Central memory CD8-positive, alpha-beta T cell (primary cell): ENCODE results near the gene FAM186B.

ENCODE experiments used
- ATAC-seq: fragments of 150-1000 bp; cut with Tn5 transposase; replicated peaks from 2 replicates; pipeline ENCODE4 v1.10.0; 2022; ENCODE audit warnings: mild to moderate bottlenecking, moderate FRiP score, moderate number of reproducible peaks; ENCODE audit not compliant: poor library complexity, severe bottlenecking; ENCODE audit errors: extremely low read depth
- DNase-seq, 2 donors: peaks; one replicate each; pipeline ENCODE4 v3.0.0; 2021; ENCODE audit warnings: low spot score in 2 of 2
- H3K27ac Mint-ChIP-seq: one replicate; pipeline ENCODE4 v1.8.0; 2022; ENCODE audit warnings: low read depth, mild to moderate bottlenecking, moderate library complexity, mixed read lengths
- H3K27me3 Mint-ChIP-seq: one replicate; pipeline ENCODE4 v1.8.0; 2022; ENCODE audit warnings: mixed read lengths
- H3K36me3 Mint-ChIP-seq: one replicate; pipeline ENCODE4 v1.8.0; 2022; ENCODE audit warnings: mild to moderate bottlenecking, moderate library complexity, mixed read lengths; ENCODE audit not compliant: insufficient read depth
- H3K4me1 Mint-ChIP-seq: one replicate; pipeline ENCODE4 v1.8.0; 2022; ENCODE audit warnings: mixed read lengths
- H3K4me3 Mint-ChIP-seq: one replicate; pipeline ENCODE4 v1.8.0; 2022; ENCODE audit warnings: mild to moderate bottlenecking, moderate library complexity, mixed read lengths
- H3K9me3 Mint-ChIP-seq: one replicate; pipeline ENCODE4 v1.8.0; 2022; ENCODE audit warnings: mixed read lengths

FAM186B gene

GRCh38 chr12:49556391-49557186 lies 48.9 kb downstream of the FAM186B start:
- H3K36me3 Mint-ChIP-seq = peaks cover 21% of the 10 kb centered on the region
- H3K4me1 Mint-ChIP-seq = peaks cover 6% of the 10 kb centered on the region
- H3K4me3 Mint-ChIP-seq = no peak overlapping the region

GRCh38 chr12:49555631-49556390 lies 49.6 kb downstream of the FAM186B start:
- peaks cover 6% of the 10 kb centered on the region for H3K4me1 Mint-ChIP-seq
- H3K27me3 Mint-ChIP-seq = peaks cover 3% of the 10 kb centered on the region
- no peak overlapping the region for H3K27ac Mint-ChIP-seq
- H3K4me3 Mint-ChIP-seq = no peak overlapping the region
- H3K36me3 Mint-ChIP-seq = peaks cover 19% of the 10 kb centered on the region
- H3K9me3 Mint-ChIP-seq = no peaks in the 10 kb centered on the region
- DNase-seq (no peak), ATAC-seq (no peak)

More at GRCh38 chr12:49556391-49557186, 48.9 kb downstream of the FAM186B start:
- H3K27ac Mint-ChIP-seq = no peak overlapping the region
- H3K27me3 Mint-ChIP-seq = no peaks in the 10 kb centered on the region
- no peaks in the 10 kb centered on the region for H3K9me3 Mint-ChIP-seq
- ATAC-seq (no peak), DNase-seq (no peak)

GRCh38 chr12:49554266-49554665 lies 51.2 kb downstream of the FAM186B start:
- ATAC-seq = no peak
- Mint-ChIP-seq H3K4me3 (no peak overlapping the region), H3K27ac (no peak overlapping the region), H3K27me3 (peaks cover 15% of the 10 kb centered on the region), H3K4me1 (peaks cover 6% of the 10 kb centered on the region), H3K36me3 (peaks cover 9% of the 10 kb centered on the region), H3K9me3 (no peaks in the 10 kb centered on the region)
- no peak for DNase-seq

- Mint-ChIP-seq H3K27me3 (peaks cover 16% of the 10 kb centered on the region), H3K4me3 (no peak overlapping the region), H3K27ac (no peak overlapping the region), H3K9me3 (no peaks in the 10 kb centered on the region), H3K4me1 (peaks cover 6% of the 10 kb centered on the region), H3K36me3 (peaks cover 4% of the 10 kb centered on the region)
- no peak for DNase-seq
- ATAC-seq = peak; percentile 62
These were observed 51.8 kb downstream of the FAM186B start for GRCh38 chr12:49553512-49554088.

- ATAC-seq (no peak), DNase-seq (no peak)
- Mint-ChIP-seq H3K4me1 (peaks cover 6% of the 10 kb centered on the region), H3K9me3 (no peaks in the 10 kb centered on the region), H3K36me3 (no peaks in the 10 kb centered on the region), H3K4me3 (no peak overlapping the region), H3K27me3 (peaks cover 23% of the 10 kb centered on the region), H3K27ac (no peak overlapping the region)
These were observed 52.5 kb downstream of the FAM186B start for GRCh38 chr12:49552899-49553298.

GRCh38 chr12:49552425-49552824 lies 53.0 kb downstream of the FAM186B start:
- H3K4me3 Mint-ChIP-seq = no peak overlapping the region
- ATAC-seq (no peak), DNase-seq (no peak)
- H3K27ac Mint-ChIP-seq = no peak overlapping the region
- no peaks in the 10 kb centered on the region for H3K9me3 Mint-ChIP-seq
- peaks cover 27% of the 10 kb centered on the region for H3K27me3 Mint-ChIP-seq
- no peaks in the 10 kb centered on the region for H3K36me3 Mint-ChIP-seq
- peaks cover 6% of the 10 kb centered on the region for H3K4me1 Mint-ChIP-seq

- Mint-ChIP-seq H3K4me1 (peaks cover 6% of the 10 kb centered on the region), H3K27me3 (peaks cover 32% of the 10 kb centered on the region), H3K36me3 (no peaks in the 10 kb centered on the region), H3K27ac (no peak overlapping the region), H3K9me3 (no peaks in the 10 kb centered on the region), H3K4me3 (no peak overlapping the region)
- ATAC-seq (no peak), DNase-seq (no peak)
These were observed 53.4 kb downstream of the FAM186B start for GRCh38 chr12:49552014-49552413.

GRCh38 chr12:49550693-49551252 lies 54.7 kb downstream of the FAM186B start:
- peaks cover 6% of the 10 kb centered on the region for H3K4me1 Mint-ChIP-seq
- no peaks in the 10 kb centered on the region for H3K36me3 Mint-ChIP-seq
- peaks cover 41% of the 10 kb centered on the region for H3K27me3 Mint-ChIP-seq
- H3K4me3 Mint-ChIP-seq = no peak overlapping the region
- no peak for DNase-seq
- ATAC-seq = no peak
- H3K27ac Mint-ChIP-seq = no peak overlapping the region
- H3K9me3 Mint-ChIP-seq = no peaks in the 10 kb centered on the region

- H3K27me3 Mint-ChIP-seq = peaks cover 44% of the 10 kb centered on the region
- H3K4me3 Mint-ChIP-seq = no peak overlapping the region
- no peak for DNase-seq
- H3K27ac Mint-ChIP-seq = no peak overlapping the region
- no peak for ATAC-seq
- no peaks in the 10 kb centered on the region for H3K9me3 Mint-ChIP-seq
- no peaks in the 10 kb centered on the region for H3K36me3 Mint-ChIP-seq
- peaks cover 6% of the 10 kb centered on the region for H3K4me1 Mint-ChIP-seq
These were observed 55.4 kb downstream of the FAM186B start for GRCh38 chr12:49549735-49550692.

- Mint-ChIP-seq H3K27ac (no peak overlapping the region), H3K9me3 (no peaks in the 10 kb centered on the region), H3K4me3 (peak overlapping the region; percentile 55), H3K36me3 (no peaks in the 10 kb centered on the region), H3K27me3 (peaks cover 44% of the 10 kb centered on the region), H3K4me1 (peaks cover 6% of the 10 kb centered on the region)
- peak; percentile 11 for ATAC-seq
- no peak for DNase-seq
These were observed 56.4 kb downstream of the FAM186B start for GRCh38 chr12:49548822-49549648.

- Mint-ChIP-seq H3K36me3 (no peaks in the 10 kb centered on the region), H3K4me3 (peak overlapping the region; percentile 55), H3K27me3 (peaks cover 44% of the 10 kb centered on the region), H3K27ac (no peak overlapping the region), H3K4me1 (peaks cover 5% of the 10 kb centered on the region), H3K9me3 (no peaks in the 10 kb centered on the region)
- ATAC-seq (no peak), DNase-seq (no peak)
These were observed 57.0 kb downstream of the FAM186B start for GRCh38 chr12:49548481-49548821.
